ENCODE results near the gene RASSF5. TPM values are rescaled to one million over a fixed set of nuclear protein-coding genes. Genes with fewer than 3 reads are reported as not detected.

The RASSF5 gene
- total and polyA plus RNA-seq, 10 of the 15 experiments (the other 5 are each of a cell fraction or from before 2014, with no cell fraction given), result 14.0 to 89.6 (median 68.9) TPM

DNA sequence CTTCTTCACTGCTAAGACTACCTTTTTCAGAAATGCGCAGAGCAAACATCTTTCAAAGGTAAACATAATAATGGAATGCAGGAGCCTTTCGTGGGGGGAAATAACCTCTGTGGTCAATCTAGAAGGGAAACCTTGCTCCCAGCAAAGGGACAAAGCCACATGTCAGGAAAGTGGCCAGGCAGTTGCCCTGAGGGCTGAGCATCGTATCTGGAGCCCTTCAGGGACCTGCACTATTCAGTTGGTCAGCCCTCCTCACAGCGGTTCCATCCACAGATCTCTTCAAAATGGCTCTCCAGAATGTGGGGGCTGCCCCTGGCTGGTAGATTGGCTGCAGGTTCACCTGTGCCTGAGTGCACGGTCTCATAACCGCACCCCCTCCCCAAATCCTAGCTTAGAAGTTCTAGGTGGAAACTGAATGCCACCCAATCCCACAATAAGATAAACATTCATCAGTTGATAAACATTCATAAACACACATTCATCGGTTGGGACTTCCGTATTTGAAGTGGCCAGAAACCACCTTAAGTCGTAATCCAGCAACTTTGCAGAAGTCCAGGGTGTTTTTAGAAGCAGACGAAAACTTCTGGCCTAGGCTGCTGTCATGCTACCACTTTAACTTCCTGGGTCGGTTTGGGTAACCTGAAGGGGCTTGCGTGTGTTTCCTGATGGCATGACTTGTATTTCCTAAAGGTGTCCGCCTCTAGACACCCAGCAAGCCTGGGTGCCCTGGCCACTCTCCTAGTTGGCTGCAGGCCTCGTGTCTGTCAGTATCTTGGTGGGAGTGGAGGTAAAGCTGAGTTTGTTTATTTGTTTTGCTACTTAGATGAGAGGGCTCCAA is 50.5 kb downstream of the RASSF5 start (continued):
- no peak for TF ChIP-seq BCLAF1 (IDR thresholded peaks at IDR 0.05)
- no peak for TF ChIP-seq LARP7 (IDR thresholded peaks at IDR 0.05)
- TF ChIP-seq, protein P1, sequence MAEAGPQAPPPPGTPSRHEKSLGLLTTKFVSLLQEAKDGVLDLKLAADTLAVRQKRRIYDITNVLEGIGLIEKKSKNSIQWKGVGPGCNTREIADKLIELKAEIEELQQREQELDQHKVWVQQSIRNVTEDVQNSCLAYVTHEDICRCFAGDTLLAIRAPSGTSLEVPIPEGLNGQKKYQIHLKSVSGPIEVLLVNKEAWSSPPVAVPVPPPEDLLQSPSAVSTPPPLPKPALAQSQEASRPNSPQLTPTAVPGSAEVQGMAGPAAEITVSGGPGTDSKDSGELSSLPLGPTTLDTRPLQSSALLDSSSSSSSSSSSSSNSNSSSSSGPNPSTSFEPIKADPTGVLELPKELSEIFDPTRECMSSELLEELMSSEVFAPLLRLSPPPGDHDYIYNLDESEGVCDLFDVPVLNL (IDR thresholded peaks at IDR 0.05; ENCODE audit: low read depth, low read length), result no peak
- no peak for TF ChIP-seq CHD2 (IDR thresholded peaks at IDR 0.05; ENCODE audit: borderline replicate concordance, low read depth, low read length)
- no peak for TF ChIP-seq BCL11A (IDR thresholded peaks at IDR 0.05; ENCODE audit: low read depth, low read length)
